ENCODE data around the gene MAJIN.

MAJIN gene

DNA sequence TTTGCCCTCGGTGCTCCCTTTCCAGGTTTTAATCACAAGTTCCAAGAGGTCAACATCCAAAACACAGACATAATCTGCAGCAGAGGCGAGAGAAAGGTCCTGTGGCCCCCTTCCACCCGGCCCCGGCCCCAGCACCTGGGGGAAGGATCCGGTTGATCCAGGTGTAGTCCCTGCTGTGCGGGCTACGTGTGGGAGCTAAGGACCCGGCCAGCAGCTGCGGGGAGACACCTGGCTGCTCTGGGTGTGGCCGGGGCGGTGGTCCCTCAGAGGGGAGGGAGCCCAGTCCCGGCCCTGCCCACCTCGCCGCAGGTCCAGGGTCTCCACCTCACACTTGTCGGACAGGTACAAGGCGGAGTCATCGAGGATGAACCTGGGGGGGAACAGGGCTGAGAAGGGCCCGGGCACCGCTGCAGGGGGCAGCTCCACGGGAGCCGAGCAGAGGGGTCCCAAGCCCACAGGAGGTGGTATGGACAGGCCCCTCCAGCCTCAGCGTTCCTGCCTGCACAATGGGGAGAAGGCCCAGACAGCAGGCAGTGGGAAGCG is 68.5 kb downstream of the MAJIN start:
- 97% methylated on average over 20 of the region's 23 CpGs for WGBS (ENCODE audit: insufficient coverage)
- no peaks in the 10 kb centered on the region for H3K9me3 ChIP-seq (ENCODE audit: control extremely low read depth in 1 of 5, control insufficient read depth in 4 of 5, insufficient read depth in 2 of 5, low read depth in 1 of 5, low read length in 4 of 5)
- ChIA-PET POLR2A (no interaction called here), CTCF (interaction anchor here (1.0 to 36.3 kb wide), 2 partner anchors 15 to 49 kb away, joined by 3 to 1071 read pairs; partner anchors contain the start of gene CDC42BPG)
- no peaks in the 10 kb centered on the region for H3K27me3 ChIP-seq (replicated peaks in 2 of 5; ENCODE audit: control insufficient read depth in 4 of 5, insufficient read depth in 5 of 5, low read length in 4 of 5)
- no peaks in the 10 kb centered on the region for H3K4me1 ChIP-seq (ENCODE audit: control extremely low read depth in 1 of 4, control insufficient read depth in 4 of 4, insufficient read depth in 4 of 4, low read length in 3 of 4)
- no peak for DNase-seq
- H3K27ac ChIP-seq (ENCODE audit: insufficient read depth in 1 of 2, low read depth in 1 of 2, low read length in 2 of 2, poor library complexity in 1 of 2, severe bottlenecking in 2 of 2), result no peak overlapping the region
- H3K36me3 ChIP-seq (ENCODE audit: control insufficient read depth in 4 of 4, insufficient read depth in 4 of 4, low read length in 3 of 4), result peaks cover 3 to 75% (median 48%) of the 10 kb centered on the region in 4 experiments
- H3K4me3 ChIP-seq (ENCODE audit: control insufficient read depth in 1 of 7, extremely low read depth in 1 of 7, insufficient read depth in 4 of 7, low read depth in 2 of 7, low read length in 6 of 7), result no peak overlapping the region

DNA sequence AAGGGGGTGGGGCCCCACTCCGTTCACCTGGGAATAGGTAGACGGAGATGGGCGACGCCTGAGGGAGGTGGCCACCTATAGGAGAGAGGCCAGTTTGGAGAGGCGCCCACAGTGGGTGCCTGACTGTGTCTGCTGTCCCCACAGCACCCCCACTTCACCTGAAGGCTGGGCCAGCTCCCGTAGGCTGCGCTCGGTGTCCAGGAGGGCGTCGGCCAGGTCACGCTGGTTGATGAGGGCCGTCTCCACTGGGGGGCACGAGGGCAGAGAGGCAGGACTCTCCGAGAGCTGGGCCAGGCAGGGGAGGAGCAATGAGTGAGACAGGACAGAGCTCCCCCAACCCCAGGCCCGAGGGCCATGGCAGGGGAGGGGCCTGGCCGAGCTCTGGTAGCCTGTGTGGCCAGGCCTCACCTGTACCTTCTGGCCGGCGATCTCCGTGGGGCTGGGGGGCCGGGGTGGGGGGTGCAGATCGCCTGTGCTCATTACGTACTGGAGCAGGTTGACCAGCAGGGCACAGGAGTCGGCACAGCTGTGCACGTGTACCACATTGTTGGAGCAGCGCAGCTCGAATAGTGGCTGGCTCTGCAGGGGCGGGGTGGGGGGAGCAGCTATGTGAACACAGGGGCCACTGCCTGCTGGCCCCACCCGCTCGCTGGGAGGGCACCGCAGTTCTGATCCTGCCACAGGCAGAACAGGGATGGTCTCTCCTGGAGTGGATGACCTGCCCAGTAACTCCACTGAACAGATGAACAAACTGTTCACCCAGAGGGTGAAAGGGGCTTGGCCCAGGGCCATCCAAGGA is 69.6 kb downstream of the MAJIN start:
- Histone ChIP-seq H3K27ac (ENCODE audit: insufficient read depth in 1 of 2, low read depth in 1 of 2, low read length in 2 of 2, poor library complexity in 1 of 2, severe bottlenecking in 2 of 2) (no peak overlapping the region), H3K27me3 (replicated peaks in 2 of 5; ENCODE audit: control insufficient read depth in 4 of 5, insufficient read depth in 5 of 5, low read length in 4 of 5) (no peaks in the 10 kb centered on the region), H3K9me3 (ENCODE audit: control extremely low read depth in 1 of 5, control insufficient read depth in 4 of 5, insufficient read depth in 2 of 5, low read depth in 1 of 5, low read length in 4 of 5) (no peaks in the 10 kb centered on the region), H3K4me1 (ENCODE audit: control extremely low read depth in 1 of 4, control insufficient read depth in 4 of 4, insufficient read depth in 4 of 4, low read length in 3 of 4) (no peaks in the 10 kb centered on the region), H3K36me3 (ENCODE audit: control insufficient read depth in 4 of 4, insufficient read depth in 4 of 4, low read length in 3 of 4) (peaks cover 3 to 78% (median 50%) of the 10 kb centered on the region in 4 experiments), H3K4me3 (ENCODE audit: control insufficient read depth in 1 of 7, extremely low read depth in 1 of 7, insufficient read depth in 4 of 7, low read depth in 2 of 7, low read length in 6 of 7) (no peak overlapping the region)
- ChIA-PET POLR2A (no interaction called here), CTCF (interaction anchor here (1.0 to 36.3 kb wide), 2 partner anchors 12 to 48 kb away, joined by 3 to 1071 read pairs; partner anchors contain the start of gene CDC42BPG)
- 99% methylated on average over 23 of the region's 30 CpGs for WGBS (ENCODE audit: insufficient coverage)
- DNase-seq, result no peak

DNA sequence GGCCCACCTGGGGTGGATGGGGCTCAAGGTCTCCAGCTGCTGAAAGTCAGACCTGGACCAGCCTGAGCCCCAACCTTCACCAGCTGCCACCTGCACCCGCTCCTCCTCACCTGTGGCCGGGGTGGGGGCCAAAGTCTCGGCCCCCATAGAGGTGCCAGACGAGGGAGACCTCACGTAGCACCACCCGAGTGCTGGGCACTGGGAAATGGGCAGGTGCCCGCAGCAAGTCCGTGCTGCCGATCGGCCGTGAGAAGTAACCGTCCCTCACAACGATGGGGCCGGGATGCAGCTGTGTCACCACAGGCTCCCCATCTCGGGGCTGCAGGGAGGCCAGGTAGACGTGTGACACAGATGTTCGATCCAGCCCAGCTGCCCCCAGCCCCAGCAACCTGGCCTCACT is 71.1 kb downstream of the MAJIN start:
- no peak for DNase-seq
- WGBS (ENCODE audit: insufficient coverage), result 97% methylated on average over 13 of the region's 17 CpGs
- peaks cover 3 to 76% (median 43%) of the 10 kb centered on the region in 4 experiments for H3K36me3 ChIP-seq (ENCODE audit: control insufficient read depth in 4 of 4, insufficient read depth in 4 of 4, low read length in 3 of 4)

DNA sequence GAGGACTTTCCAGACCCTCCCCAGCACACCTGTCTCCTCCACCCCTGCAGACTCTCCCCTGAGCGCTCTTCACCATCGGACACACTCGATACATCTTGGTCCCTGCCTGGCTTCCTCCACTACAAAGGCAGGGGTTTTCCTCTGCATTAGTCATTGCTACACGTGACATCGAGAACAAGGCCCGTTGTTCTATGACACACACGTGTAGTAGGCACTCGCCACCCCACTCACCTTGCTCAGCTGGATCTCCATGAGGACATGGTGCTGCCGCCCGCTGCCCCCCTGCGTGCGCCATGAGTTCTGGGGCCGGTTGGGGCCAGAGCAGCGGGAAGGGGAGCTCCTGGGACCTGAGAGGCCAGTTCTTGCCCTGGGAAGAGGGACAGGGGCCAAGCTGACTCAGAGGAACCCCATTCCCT is 71.6 kb downstream of the MAJIN start:
- Histone ChIP-seq H3K27ac (ENCODE audit: insufficient read depth in 1 of 2, low read depth in 1 of 2, low read length in 2 of 2, poor library complexity in 1 of 2, severe bottlenecking in 2 of 2) (no peak overlapping the region), H3K9me3 (ENCODE audit: control extremely low read depth in 1 of 5, control insufficient read depth in 4 of 5, insufficient read depth in 2 of 5, low read depth in 1 of 5, low read length in 4 of 5) (no peaks in the 10 kb centered on the region), H3K27me3 (replicated peaks in 2 of 5; ENCODE audit: control insufficient read depth in 4 of 5, insufficient read depth in 5 of 5, low read length in 4 of 5) (no peaks in the 10 kb centered on the region), H3K4me3 (ENCODE audit: control insufficient read depth in 1 of 7, extremely low read depth in 1 of 7, insufficient read depth in 4 of 7, low read depth in 2 of 7, low read length in 6 of 7) (no peak overlapping the region), H3K4me1 (ENCODE audit: control extremely low read depth in 1 of 4, control insufficient read depth in 4 of 4, insufficient read depth in 4 of 4, low read length in 3 of 4) (no peaks in the 10 kb centered on the region), H3K36me3 (ENCODE audit: control insufficient read depth in 4 of 4, insufficient read depth in 4 of 4, low read length in 3 of 4) (peaks cover 3 to 76% (median 41%) of the 10 kb centered on the region in 4 experiments)
- WGBS (ENCODE audit: insufficient coverage), result over 99% methylated on average over 12 of the region's 14 CpGs
- no peak for DNase-seq
- ChIA-PET POLR2A (no interaction called here), CTCF (interaction anchor here (0.6 to 36.3 kb wide), 5 partner anchors 9 to 46 kb away, joined by 3 to 1071 read pairs (median 3); partner anchors contain the start of gene CDC42BPG)

More for the DNA sequence above, 71.1 kb downstream of the MAJIN start:
- CTCF ChIA-PET, result interaction anchor here (0.6 to 36.3 kb wide), 4 partner anchors 9 to 47 kb away, joined by 3 to 1071 read pairs (median 3); partner anchors contain the start of gene CDC42BPG
- Histone ChIP-seq H3K27ac (ENCODE audit: insufficient read depth in 1 of 2, low read depth in 1 of 2, low read length in 2 of 2, poor library complexity in 1 of 2, severe bottlenecking in 2 of 2) (no peak overlapping the region), H3K4me3 (ENCODE audit: control insufficient read depth in 1 of 7, extremely low read depth in 1 of 7, insufficient read depth in 4 of 7, low read depth in 2 of 7, low read length in 6 of 7) (no peak overlapping the region), H3K4me1 (ENCODE audit: control extremely low read depth in 1 of 4, control insufficient read depth in 4 of 4, insufficient read depth in 4 of 4, low read length in 3 of 4) (no peaks in the 10 kb centered on the region), H3K27me3 (replicated peaks in 2 of 5; ENCODE audit: control insufficient read depth in 4 of 5, insufficient read depth in 5 of 5, low read length in 4 of 5) (no peaks in the 10 kb centered on the region), H3K9me3 (ENCODE audit: control extremely low read depth in 1 of 5, control insufficient read depth in 4 of 5, insufficient read depth in 2 of 5, low read depth in 1 of 5, low read length in 4 of 5) (no peaks in the 10 kb centered on the region)
- POLR2A ChIA-PET, result interaction anchor here (0.7 kb wide), 1 partner anchor 127 kb away, joined by 3 read pairs; no protein-coding TSS in a partner anchor

DNA sequence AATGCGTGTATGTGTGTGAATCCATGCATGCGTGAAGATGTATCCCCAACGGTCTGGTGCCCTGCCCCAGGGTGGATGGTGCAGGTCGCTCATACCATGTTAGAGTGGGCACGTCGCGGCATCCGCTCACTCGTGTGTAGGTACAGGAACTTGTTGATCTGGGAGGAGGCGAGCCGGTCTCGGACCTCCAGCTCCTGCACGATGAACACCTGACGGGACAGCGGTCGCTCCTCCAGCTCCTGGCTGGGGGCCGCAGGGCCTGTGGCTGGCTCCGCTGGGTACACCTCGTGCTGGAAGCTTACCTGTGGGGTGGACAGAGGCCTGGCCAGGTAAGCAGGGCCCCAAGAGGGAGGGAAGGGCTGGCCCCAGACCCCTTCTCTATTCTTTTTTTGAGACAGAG is 73.4 kb downstream of the MAJIN start:
- Histone ChIP-seq H3K36me3 (ENCODE audit: control insufficient read depth in 4 of 4, insufficient read depth in 4 of 4, low read length in 3 of 4) (peaks cover 3 to 80% (median 41%) of the 10 kb centered on the region in 4 experiments), H3K27ac (ENCODE audit: insufficient read depth in 1 of 2, low read depth in 1 of 2, low read length in 2 of 2, poor library complexity in 1 of 2, severe bottlenecking in 2 of 2) (no peak overlapping the region), H3K27me3 (replicated peaks in 2 of 5; ENCODE audit: control insufficient read depth in 4 of 5, insufficient read depth in 5 of 5, low read length in 4 of 5) (no peaks in the 10 kb centered on the region), H3K9me3 (ENCODE audit: control extremely low read depth in 1 of 5, control insufficient read depth in 4 of 5, insufficient read depth in 2 of 5, low read depth in 1 of 5, low read length in 4 of 5) (no peaks in the 10 kb centered on the region), H3K4me1 (ENCODE audit: control extremely low read depth in 1 of 4, control insufficient read depth in 4 of 4, insufficient read depth in 4 of 4, low read length in 3 of 4) (peaks cover 0 to 7% (median 4%) of the 10 kb centered on the region in 4 experiments), H3K4me3 (ENCODE audit: control insufficient read depth in 1 of 7, extremely low read depth in 1 of 7, insufficient read depth in 4 of 7, low read depth in 2 of 7, low read length in 6 of 7) (no peak overlapping the region)
- ChIA-PET CTCF (interaction anchor here (0.7 to 36.3 kb wide), 5 partner anchors 8 to 44 kb away, joined by 3 to 1071 read pairs (median 4); partner anchors contain the start of gene CDC42BPG), POLR2A (no interaction called here)
- no peak for DNase-seq
- WGBS (ENCODE audit: insufficient coverage), result 96% methylated on average over 19 of the region's 19 CpGs

DNA sequence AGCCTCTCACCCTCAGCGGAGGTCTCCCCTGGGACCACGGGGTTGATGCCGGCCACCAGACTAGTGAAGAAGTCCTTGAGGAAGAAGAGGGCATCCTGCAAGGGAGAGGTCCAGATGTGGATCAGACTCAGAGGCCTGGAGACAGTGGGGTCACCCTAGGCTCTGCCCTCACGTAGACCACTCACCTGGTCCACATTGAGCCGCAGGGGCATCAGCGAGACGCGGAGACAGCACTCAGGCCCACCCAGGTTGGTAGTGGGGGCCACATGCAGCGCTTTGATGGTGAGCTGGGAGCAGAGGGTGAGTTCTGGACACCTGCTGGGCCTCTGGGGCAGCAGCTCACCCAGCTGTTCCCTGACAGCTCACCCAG is 73.8 kb downstream of the MAJIN start:
- POLR2A ChIA-PET, result no interaction called here
- Histone ChIP-seq H3K4me3 (ENCODE audit: control insufficient read depth in 1 of 7, extremely low read depth in 1 of 7, insufficient read depth in 4 of 7, low read depth in 2 of 7, low read length in 6 of 7) (no peak overlapping the region), H3K36me3 (ENCODE audit: control insufficient read depth in 4 of 4, insufficient read depth in 4 of 4, low read length in 3 of 4) (peaks cover 3 to 75% (median 39%) of the 10 kb centered on the region in 4 experiments)

More for the DNA sequence above, 73.8 kb downstream of the MAJIN start:
- Histone ChIP-seq H3K4me1 (ENCODE audit: control extremely low read depth in 1 of 4, control insufficient read depth in 4 of 4, insufficient read depth in 4 of 4, low read length in 3 of 4) (peaks cover 0 to 11% (median 6%) of the 10 kb centered on the region in 4 experiments), H3K27ac (ENCODE audit: insufficient read depth in 1 of 2, low read depth in 1 of 2, low read length in 2 of 2, poor library complexity in 1 of 2, severe bottlenecking in 2 of 2) (no peak overlapping the region), H3K9me3 (ENCODE audit: control extremely low read depth in 1 of 5, control insufficient read depth in 4 of 5, insufficient read depth in 2 of 5, low read depth in 1 of 5, low read length in 4 of 5) (no peaks in the 10 kb centered on the region), H3K27me3 (replicated peaks in 2 of 5; ENCODE audit: control insufficient read depth in 4 of 5, insufficient read depth in 5 of 5, low read length in 4 of 5) (no peaks in the 10 kb centered on the region)
- DNase-seq, result no peak
- CTCF ChIA-PET, result interaction anchor here (1.1 to 36.3 kb wide), 5 partner anchors 9 to 44 kb away, joined by 3 to 1071 read pairs (median 4); partner anchors contain the start of gene CDC42BPG
- WGBS (ENCODE audit: insufficient coverage), result 100% methylated on average over 4 of the region's 9 CpGs

Data from common myeloid progenitor, CD34-positive (primary cell).